Fibroblast of upper back skin (primary cell): ENCODE measurements around the gene NTN5.
A peak's percentile ranks its signal among the peaks of the same experiment; 100 is the strongest.
"Not testable (repeated sequence)": the region's sequence is repeated elsewhere in the genome, so short reads cannot be mapped to it uniquely, and the experiment has no call there.

ENCODE experiments used
- DNase-seq: peaks from one replicate; pipeline ENCODE4 v3.0.0-alpha.2; 2013

Gene NTN5

DNA sequence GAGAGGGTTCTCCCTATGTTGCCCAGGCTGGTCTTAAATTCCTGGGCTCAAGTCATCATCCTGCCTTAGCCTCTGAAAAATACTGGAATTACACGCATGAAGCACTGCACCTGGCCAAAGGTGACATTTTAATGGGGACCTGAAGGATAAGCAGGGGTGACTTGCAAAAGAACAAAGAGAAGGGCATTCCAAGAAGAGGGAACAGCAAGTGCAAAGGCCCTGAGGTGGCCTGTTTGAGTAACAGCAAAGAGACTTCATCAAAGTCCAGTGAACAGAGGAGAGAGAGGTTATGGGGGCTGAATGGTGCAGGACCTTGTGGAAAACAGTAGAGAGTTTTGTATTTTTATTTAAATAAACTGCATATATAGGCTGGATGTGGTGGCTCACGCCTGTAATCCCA lies 31.0 kb downstream of the NTN5 start:
- no peak for DNase-seq

DNA sequence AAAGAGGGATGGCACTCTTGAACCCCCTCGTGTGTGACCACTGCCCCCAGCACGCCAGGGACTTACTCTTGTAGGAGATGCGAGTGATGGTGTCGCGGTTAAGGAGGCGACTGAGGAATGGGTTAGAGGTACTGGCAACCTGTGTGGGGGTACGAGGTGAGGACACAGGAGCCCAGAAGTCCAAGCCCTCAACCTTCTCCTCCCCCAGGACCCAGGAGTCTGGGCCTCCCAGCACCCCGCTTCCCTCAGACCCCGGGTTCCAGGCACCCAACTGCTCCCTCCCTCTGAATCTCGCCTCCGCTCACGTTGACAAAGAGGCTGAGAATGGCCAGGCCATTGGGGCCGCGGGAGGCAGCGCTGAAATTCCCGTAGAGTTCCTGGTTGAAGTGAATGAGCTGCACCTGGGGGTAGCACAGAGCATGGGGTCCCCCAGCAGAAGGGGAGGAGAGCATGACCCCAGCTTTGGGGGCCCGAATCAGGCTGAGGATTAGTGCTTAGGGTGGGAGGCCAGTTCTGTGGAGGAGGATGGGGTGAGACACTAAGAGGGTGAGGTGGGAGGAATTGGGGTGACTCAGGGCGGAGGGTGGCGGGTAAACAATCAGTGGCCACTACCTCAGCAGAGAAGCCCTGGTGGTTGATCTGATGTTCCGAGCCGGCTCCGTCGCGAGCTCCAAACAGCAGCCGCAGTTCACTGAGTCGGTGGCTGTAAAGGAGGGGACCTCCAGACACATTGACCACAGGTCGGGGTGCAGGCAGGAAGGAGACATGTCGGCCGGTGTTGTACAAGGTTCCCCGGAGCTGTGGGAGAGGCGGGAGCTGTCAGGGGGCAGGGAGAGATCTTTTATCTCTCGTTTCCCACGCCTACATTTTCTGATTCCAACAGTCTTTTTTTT lies 33.1 kb downstream of the NTN5 start:
- DNase-seq, result no peak

DNA sequence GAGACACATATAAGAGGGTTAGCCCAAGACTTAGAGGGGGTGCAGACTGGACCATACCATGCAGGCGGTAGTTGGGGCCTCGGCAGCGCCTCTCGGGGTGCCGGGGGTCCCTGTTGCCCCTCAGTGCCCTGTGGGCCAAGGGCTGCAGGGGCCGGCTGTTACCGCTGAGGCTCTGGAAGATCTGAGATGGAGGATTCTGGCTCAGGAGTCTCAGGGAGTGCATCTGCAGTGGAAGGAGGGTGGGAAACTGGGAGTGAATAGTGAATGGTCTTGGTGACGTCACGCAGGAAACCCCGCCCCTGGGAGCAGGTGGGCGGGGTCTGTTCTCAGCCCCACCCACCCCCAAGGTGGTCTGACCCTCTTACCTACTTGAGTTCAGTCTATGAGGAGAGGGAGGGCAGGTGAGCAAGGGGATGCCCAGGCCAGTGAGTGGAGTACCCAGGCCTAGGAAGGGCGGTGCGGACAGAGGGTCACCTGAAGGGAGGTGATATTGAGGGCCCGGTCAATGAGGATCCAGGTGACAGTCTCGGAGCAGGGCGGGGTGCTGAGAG lies 33.9 kb downstream of the NTN5 start:
- DNase-seq, result no peak

DNA sequence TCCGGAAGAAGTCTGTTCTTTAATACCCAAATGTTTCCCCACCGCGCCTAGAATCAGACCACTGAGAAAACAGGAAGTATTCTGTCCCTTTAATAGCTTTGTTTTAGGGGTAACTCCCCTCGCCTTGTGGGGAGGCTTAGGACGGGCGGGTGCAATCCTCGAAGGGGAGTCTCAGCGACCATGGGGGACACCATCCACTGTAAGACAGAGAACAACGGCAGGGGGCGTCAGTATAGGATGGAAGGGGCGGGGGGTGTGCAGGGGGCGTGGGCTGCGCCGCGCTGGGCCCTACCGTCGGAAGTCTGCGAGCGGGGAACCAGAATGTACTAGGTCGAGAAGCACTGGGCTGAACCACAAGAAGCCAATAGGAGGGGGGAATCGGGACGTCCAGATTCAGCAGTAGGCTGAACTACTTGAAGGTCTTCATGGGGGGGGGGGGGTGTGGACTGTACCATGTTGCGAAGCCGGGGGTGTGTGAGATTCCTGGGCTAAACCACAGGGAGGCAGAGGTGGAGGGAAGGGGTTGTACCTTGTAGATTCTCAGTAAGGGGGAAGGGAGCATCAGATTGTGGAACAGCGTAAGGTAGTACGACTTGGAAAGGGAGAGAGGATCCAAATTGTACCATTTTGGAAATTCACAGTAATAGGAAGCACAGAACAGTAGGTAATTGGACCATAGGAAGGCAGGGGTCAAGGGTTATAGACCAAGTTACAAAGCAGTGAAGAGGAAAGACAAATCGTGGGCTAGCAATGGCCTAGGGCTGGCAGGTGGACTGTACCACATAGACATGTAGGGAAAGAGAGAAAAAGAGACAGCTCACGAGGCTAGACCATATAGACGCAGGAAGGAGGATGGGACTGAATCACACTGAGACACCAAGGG lies 34.6 kb downstream of the NTN5 start:
- peak; percentile 92 for DNase-seq

DNA sequence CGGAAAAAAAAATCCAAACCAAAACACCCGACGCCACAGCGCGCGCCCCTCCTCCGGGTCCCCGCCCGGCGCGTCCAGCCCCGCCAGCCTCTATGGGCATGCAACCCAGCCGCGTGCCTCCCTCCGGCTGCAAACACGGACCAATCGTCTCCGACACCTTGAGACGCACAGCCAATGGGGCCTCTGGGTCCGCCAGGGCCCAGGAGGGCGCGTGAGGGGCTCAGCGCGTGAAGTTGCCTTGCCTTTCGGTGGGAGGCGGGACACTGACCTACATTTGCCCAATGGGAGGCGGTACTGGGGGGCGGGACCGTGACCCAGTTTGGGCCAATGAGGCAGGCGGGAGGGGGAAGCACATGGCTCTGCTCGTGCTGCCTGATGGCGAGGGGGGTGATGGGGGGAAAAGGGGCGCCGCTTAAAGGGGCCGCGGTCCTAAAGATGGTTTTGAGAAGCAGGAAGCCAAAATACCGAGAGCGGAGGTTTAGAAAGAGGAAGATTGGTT lies 35.3 kb downstream of the NTN5 start:
- peak; percentile 99 for DNase-seq

DNA sequence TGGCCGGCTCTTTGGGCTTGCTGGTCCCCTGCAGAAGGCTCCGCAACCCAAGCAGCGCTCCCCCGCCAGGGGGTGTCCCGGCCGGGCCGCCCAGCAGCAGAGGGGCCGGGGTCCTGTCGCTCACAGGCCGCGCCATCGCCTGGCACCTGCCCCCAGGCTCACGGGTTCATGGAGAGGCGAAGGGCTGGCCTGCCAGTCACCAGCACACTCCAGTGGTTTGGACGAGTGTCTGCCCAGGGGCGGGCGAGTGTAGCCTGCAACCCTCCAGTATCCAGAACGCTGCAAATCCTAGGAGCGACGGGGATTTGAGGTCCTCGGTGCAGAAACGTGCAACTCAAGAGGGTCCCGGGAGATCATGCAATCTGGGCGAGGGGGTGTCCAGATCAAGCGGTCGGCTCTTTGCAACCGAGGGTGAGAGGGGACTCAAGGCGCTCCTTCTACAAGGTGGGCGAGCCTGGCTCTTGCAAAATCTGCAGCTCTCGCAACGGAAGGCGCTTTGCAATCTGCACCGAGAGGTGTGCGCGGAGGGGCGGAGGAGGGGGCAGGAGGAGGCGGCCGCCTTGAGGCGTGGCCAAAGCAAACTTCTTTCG lies 35.9 kb downstream of the NTN5 start, which contains the start of gene DBP:
Gene DBP (minus strand): TSS at position 521 of the 590 bp plus-strand sequence. CDS start 385 bp downstream, at position 136.
- DNase-seq, result no peak

DNA sequence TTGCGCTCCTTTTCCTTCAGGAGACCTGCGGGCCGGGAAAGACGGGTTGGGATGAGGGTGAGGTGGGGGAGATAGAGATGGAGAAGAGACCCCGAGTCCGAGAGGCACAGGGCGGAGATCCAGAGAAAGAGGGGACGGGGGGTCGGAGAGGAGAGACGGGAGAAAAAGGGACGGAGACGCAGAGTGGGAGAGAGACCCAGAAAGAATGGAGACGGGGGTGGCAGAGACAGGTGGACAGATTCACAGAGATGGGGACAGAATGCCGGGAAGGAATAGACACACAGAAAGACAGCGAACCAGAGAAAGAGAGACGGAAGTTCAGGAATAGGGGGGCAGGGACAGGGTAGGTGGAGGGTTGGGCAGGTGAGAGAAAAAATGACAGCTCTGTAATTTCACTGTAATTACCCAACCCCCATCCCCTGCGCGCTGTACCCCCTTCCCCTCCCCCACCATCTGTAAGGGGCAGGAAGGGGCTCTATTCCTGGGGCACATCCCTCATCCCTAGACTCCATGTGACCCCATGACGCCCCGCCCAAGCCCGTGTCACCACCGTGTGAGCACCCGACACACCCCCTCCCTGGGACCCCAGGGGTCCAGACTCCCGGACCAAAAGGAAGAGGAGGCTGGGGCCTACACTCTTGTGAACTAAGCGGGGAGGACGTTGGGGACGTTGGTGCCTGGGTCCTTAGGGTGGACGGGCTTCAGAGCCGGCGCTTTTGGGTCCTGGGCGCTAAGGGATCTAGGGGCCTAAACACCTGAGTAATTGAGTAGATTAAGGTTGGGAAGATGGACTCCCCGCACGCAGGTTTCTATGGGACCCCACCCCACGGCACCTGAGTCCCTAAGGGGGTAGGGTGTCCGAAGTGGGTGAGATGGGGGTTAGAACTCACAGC lies 36.6 kb downstream of the NTN5 start:
- DNase-seq, result no peak

DNA sequence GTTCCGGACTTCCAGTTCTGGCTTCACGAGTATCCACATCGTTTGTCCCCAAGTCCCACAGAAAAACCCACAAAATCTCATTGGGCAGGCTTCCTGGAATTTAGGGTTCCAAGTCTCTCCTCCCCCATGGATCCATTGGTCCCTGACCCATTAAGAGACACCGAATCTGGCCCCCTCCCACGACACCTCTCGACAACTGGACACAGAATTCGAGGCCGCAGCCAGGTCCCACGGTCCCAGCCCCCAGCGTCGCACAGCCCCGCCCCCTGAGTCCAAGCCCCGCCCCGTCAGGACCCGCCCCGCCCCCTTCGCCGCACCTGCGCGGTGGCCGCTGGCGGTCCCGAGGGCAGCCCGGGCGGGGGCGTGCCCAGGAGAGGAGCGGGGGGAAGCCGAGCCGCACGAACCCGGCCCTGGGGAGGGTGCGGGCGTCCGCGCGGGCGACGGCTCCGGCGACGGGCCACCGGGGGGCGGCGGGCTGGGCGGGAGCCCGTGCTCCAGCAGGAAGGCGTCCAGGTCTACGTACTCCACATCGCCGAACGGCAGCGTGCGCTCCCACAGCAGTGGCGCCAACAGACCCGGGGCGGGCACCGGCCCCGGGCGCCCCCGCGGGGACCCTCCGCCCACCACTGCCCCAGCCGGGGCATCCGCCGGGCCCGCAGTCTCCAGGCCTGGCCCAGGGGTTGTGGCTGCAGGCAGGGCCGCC lies 37.4 kb downstream of the NTN5 start:
- no peak for DNase-seq

DNA sequence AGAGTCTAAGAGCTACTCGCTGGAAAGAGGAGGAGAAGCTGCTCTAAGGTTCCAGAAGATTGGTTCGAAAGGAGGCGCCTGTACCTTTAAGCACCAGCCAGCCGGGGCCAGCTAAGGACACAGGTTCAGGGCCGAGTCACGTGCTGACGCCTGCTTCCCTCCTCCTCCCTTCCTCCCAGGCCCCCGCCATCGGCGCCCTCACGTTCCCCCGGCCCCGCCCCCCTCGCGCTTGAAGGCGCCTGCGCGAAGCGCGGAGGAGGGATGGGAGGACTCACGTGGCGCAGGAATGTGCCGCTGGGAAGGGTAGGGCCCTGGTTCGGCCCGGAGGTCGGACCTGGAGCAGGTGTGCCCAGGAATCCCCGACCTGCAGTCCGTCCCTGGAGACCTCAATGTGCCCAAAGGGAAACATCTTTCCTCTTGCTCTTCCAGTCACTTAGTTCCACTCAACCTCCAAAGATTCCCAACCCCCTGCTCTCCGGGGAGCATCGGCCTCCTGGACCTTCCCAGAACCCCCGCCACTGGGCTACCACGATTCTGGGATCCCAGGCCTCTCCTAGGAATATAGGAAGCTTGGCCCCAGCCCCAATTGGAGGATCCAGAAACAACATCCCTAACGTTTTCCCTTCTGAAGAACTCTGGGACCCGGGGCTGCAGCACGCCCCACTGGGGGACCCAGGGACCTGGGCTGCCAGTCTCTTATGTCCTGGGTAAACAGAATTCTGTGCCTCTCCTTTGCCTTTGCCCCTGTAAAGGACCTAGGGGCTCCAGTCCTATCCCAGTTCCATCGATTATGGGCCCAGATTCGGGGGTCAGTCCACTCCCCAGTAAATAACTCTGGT lies 38.2 kb downstream of the NTN5 start:
- DNase-seq, result peak; percentile 95

DNA sequence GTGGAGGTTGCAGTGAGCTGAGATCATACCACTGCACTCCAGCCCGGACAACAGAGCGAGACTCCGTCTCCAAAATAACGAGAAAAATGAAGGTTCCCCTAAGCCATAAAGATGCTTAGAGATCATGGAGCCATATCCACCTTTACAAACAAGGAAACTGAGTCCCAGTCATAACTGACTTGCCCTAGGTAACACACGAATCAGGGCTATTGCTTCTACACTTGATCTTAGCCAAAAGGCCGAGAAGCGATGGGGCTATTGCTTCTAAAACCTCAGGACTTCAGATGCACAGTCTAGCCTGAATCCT lies 38.8 kb downstream of the NTN5 start:
- no peak for DNase-seq

DNA sequence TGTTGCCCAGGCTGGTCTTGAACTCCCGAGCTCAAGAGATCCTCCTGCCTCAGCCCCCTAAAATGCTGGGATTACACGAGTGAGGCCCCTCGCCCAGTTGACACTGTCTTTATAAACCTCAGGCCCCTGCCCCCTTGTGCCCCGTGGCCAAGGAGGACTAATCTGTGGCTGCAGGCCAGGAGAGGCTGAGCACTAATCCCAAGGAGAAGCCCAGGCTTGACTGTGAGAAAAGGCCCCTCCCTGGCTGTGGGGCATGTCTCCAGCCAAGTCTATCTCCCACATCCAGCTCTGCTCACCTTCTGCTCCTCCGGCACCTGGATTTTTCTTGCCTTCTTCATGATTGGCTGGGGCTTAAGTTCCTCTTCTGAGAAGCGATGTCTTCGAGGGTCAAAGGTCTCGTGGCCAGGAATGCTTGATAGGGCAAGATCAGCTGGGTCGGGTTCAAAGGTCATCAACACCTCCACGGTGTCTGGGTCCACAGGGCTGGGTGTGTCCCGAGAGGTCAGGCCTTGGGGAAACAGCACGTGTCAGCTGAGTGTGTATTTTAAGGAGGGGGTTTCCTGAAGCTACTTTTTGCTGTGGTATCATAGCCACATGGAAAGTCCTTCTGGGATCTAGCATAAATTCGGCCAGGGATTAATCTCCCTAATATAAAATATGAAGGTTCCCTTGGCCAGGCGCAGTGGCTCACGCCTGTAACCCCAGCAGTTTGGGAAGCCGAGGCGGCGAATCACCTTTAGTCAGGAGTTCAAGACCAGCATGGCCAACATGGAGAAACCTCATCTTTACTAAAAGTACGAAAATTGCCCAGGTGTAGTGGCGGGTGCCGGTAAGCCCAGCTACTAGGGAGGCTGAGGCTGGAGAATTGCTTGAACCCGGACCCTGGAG lies 39.4 kb downstream of the NTN5 start:
- DNase-seq, result no peak

DNA sequence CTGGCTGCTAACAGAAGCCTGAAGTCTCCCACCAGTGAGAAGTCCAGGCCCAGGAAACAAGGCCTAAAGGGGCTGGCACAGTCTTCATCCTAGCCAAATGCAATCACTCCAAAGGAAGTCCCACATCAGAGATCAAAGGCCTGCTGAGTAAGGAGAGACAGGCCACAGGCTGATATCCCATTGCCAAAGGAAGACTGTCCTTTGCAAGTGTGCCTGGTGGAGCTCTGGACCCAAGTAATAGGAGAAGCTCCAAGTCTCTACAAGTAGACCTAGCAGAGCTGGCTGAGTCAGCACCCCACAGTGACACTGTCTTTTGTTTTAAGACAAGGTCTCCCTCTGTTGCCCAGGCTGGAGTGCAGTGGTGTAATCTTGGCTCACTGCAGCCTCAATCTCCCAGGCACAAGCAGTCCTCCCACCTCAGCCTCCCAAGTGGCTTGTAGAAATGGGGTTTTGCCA lies 40.1 kb downstream of the NTN5 start:
- no peak for DNase-seq

DNA sequence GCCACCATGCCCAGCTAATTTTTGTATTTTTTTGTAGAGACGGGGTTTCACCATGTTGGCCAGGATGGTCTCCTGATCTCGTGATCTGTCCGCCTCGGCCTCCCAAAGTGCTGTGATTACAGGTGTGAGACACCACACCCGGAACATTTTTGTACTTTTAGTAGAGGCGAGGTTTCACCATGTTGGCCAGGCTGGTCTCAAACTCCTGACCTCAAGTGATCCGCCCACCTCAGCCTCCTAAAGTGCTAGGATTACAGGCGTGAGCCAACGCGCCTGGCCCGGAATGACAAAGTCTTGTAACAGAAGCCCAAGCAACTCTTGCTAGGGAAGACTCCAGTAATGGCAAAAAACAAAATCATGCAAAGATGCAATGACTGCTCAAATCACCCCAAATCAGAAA lies 40.5 kb downstream of the NTN5 start:
- not testable (repeated sequence) for DNase-seq

DNA sequence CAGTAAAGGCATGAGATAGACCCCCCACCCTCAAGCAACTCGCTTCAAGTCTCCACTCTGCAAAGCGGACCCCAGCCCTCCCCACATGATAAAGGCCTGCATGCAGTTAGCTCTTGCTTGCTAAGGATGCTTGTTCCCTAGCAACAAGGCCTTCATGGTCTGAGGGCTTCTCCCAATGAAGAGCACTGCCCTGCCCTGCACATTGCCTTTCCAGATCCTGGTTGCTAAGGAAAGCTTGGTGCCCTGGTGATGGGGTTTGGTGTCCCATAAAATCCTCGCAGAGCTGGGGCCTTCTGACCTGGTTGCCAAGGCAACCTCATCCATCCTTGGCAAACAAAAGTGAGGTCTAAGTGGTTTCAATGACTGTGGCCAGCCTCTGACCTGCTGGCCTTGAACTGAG lies 41.6 kb downstream of the NTN5 start:
- DNase-seq, result no peak

DNA sequence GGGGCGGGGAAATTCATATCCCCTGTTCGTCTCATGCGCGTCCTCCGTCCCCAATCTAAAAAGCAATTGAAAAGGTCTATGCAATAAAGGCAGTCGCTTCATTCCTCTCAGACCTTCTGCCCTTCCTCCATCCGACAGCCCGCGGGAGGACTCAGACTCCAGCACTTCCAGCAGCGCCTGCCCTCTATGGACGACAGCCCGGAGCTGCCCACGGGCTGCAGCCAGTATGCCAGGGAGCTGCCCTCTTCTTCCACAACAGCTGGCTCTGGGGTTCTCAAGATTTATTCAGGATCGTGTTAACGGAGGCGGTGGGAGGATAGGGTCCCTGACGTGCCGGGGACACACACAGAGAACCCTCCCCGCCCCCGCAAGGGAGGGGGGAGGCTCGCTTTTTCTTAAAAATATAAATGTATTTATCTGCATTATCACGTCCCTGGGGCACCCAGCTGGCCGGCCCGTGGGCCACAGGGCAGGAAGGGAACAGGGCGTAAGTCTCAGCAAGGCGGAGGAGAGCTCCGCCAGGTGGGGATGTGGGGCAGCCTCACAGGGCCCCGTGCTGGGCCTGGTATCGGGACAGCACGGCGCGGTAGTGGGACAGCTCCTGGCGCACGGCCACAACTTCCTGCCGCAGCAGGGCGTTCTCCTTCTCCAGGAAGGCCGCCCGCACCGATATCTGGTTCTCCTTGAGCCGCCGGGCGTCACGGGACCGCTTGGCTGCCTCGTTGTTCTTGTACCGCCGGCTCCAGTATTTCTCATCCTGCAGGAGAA lies 42.3 kb downstream of the NTN5 start:
- peak; percentile 45 for DNase-seq

DNA sequence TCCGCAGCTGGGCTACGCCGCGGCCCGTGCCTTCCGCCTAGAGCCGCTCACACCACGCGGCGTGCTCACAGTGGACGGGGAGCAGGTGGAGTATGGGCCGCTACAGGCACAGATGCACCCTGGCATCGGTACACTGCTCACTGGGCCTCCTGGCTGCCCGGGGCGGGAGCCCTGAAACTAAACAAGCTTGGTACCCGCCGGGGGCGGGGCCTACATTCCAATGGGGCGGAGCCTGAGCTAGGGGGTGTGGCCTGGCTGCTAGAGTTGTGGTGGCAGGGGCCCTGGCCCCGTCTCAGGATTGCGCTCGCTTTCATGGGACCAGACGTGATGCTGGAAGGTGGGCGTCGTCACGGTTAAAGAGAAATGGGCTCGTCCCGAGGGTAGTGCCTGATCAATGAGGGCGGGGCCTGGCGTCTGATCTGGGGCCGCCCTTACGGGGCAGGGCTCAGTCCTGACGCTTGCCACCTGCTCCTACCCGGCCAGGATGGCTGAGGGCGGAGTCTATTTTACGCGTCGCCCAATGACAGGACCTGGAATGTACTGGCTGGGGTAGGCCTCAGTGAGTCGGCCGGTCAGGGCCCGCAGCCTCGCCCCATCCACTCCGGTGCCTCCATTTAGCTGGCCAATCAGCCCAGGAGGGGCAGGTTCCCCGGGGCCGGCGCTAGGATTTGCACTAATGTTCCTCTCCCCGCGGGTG lies 43.1 kb downstream of the NTN5 start:
- no peak for DNase-seq

DNA sequence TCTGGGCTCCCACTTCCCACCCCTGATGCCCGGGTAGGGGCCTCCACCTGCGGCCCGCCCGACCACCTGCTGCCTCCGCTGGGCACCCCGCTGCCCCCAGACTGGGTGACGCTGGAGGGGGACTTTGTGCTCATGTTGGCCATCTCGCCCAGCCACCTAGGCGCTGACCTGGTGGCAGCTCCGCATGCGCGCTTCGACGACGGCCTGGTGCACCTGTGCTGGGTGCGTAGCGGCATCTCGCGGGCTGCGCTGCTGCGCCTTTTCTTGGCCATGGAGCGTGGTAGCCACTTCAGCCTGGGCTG lies 43.6 kb downstream of the NTN5 start:
- DNase-seq, result no peak
